Stimulated activated CD4-positive, alpha-beta T cell treated with anti-CD3 and anti-CD28 coated beads, TNF-alpha, amount 100 ng/mL, for 1 hour (primary cell): ENCODE data around the gene PTK7.
"Not testable (repeated sequence)": the region's sequence is repeated elsewhere in the genome, so short reads cannot be mapped to it uniquely, and the experiment has no call there.

Source experiments
- DNase-seq, 3 donors: peaks; one replicate each; pipeline ENCODE4 v3.0.0-alpha.2; 2020; ENCODE audit warnings: low read depth in 3 of 3, low spot score in 1 of 3

Gene PTK7

GRCh38 chr6:43053545-43054205 is 22.4 kb upstream of the PTK7 start, which contains the start of gene CUL7:
Gene CUL7, minus strand, starts transcription at chr6:43053851. Its CDS starts 1,063 bp downstream, at chr6:43052788.
- peak; percentile 66 to 82 (median 79) for DNase-seq

- no peak for DNase-seq
These were observed 21.7 kb upstream of the PTK7 start for GRCh38 chr6:43054206-43054943.

GRCh38 chr6:43055966-43056365 is 20.1 kb upstream of the PTK7 start:
- no peak for DNase-seq

GRCh38 chr6:43058531-43058930 is 17.6 kb upstream of the PTK7 start:
- no peak for DNase-seq

- peak; percentile 88 to 93 (median 90) for DNase-seq
These were observed 16.7 kb upstream of the PTK7 start, which contains the start of the genes KLC4 and MRPL2 for GRCh38 chr6:43059168-43060033. Gene KLC4, plus strand, starts transcription at chr6:43059631. Its CDS starts 1,705 bp downstream, at chr6:43061336. Gene MRPL2, minus strand, starts transcription at chr6:43059434. Its CDS starts 53 bp downstream, at chr6:43059381.

GRCh38 chr6:43060034-43060754 is 15.9 kb upstream of the PTK7 start:
- DNase-seq, result no peak

- DNase-seq, result no peak
These were observed 15.1 kb upstream of the PTK7 start for GRCh38 chr6:43060755-43061633.

GRCh38 chr6:43061861-43062260 is 14.3 kb upstream of the PTK7 start:
- no peak for DNase-seq

- DNase-seq, result no peak
These were observed 13.3 kb upstream of the PTK7 start for GRCh38 chr6:43062818-43063217.

- no peak for DNase-seq
These were observed 6.0 kb upstream of the PTK7 start for GRCh38 chr6:43070028-43070632.

- no peak for DNase-seq
These were observed 1.1 kb upstream of the PTK7 start for GRCh38 chr6:43074847-43075669.

GRCh38 chr6:43076464-43077332 is 584 bp downstream of the PTK7 start:
- DNase-seq, result no peak

- no peak for DNase-seq
These were observed 1.3 kb downstream of the PTK7 start for GRCh38 chr6:43077333-43077809.

GRCh38 chr6:43077981-43078511 is 1.9 kb downstream of the PTK7 start:
- DNase-seq, result no peak

- no peak for DNase-seq
These were observed 2.6 kb downstream of the PTK7 start for GRCh38 chr6:43078691-43079090.

- DNase-seq, result no peak
These were observed 4.9 kb downstream of the PTK7 start for GRCh38 chr6:43081043-43081442.

GRCh38 chr6:43081922-43082321 is 5.8 kb downstream of the PTK7 start:
- not testable (repeated sequence) for DNase-seq
